Activated CD4-positive, CD25-positive, alpha-beta regulatory T cell (primary cell): Measurements from ENCODE around the gene BMP5.

Experiments
- DNase-seq, 4 experiments: peaks; one replicate each; lab custom pipeline; 2025; lab: John Stamatoyannopoulos, UW

BMP5 gene

GRCh38 chr6:55872866-55873265 lies 2.5 kb downstream of the BMP5 start:
- DNase-seq: no peak

GRCh38 chr6:55870181-55870813 lies 5.1 kb downstream of the BMP5 start:
- no peak for DNase-seq

- no peak for DNase-seq
Observed at GRCh38 chr6:55869674-55870073, 5.7 kb downstream of the BMP5 start.

- no peak for DNase-seq
Observed at GRCh38 chr6:55868771-55869479, 6.5 kb downstream of the BMP5 start.

- DNase-seq: no peak
Observed at GRCh38 chr6:55868176-55868575, 7.2 kb downstream of the BMP5 start.

GRCh38 chr6:55866128-55866527 lies 9.3 kb downstream of the BMP5 start:
- DNase-seq: no peak

GRCh38 chr6:55853008-55854001 lies 22.1 kb downstream of the BMP5 start:
- no peak for DNase-seq

- DNase-seq: no peak
Observed at GRCh38 chr6:55841341-55841740, 34.0 kb downstream of the BMP5 start.

GRCh38 chr6:55839080-55839479 lies 36.3 kb downstream of the BMP5 start:
- DNase-seq: no peak

- DNase-seq: no peak
Observed at GRCh38 chr6:55836945-55837344, 38.4 kb downstream of the BMP5 start.

GRCh38 chr6:55836481-55836880 lies 38.9 kb downstream of the BMP5 start:
- no peak for DNase-seq

- DNase-seq: no peak
Observed at GRCh38 chr6:55835220-55835619, 40.2 kb downstream of the BMP5 start.

- no peak for DNase-seq
Observed at GRCh38 chr6:55833284-55833683, 42.1 kb downstream of the BMP5 start.

- no peak for DNase-seq
Observed at GRCh38 chr6:55827818-55828522, 47.4 kb downstream of the BMP5 start.

GRCh38 chr6:55826941-55827340 lies 48.4 kb downstream of the BMP5 start:
- DNase-seq: no peak

- DNase-seq: no peak
Observed at GRCh38 chr6:55825402-55826051, 49.9 kb downstream of the BMP5 start.

- DNase-seq: no peak
Observed at GRCh38 chr6:55822815-55823214, 52.6 kb downstream of the BMP5 start.

- no peak for DNase-seq
Observed at GRCh38 chr6:55822005-55822404, 53.4 kb downstream of the BMP5 start.

GRCh38 chr6:55820696-55821095 lies 54.7 kb downstream of the BMP5 start:
- DNase-seq: no peak

GRCh38 chr6:55819811-55820210 lies 55.6 kb downstream of the BMP5 start:
- DNase-seq: no peak

GRCh38 chr6:55818482-55818881 lies 56.9 kb downstream of the BMP5 start:
- no peak for DNase-seq
